HEK293 (cell line): ENCODE data around the gene MYOM1.
A peak's percentile ranks its signal among the peaks of the same experiment; 100 is the strongest.

Source experiments
- BCL11B ChIP-seq: fragments of 450-650 bp; formaldehyde crosslinking; IDR thresholded peaks from 2 replicates; pipeline ENCODE4 v1.5.1; 2016; ENCODE audit warnings: low read depth, missing biosample characterization, missing genetic modification characterization
- FEZF1 ChIP-seq: fragments of 450-650 bp; formaldehyde crosslinking; IDR thresholded peaks from 2 replicates; pipeline ENCODE4 v1.5.1; 2016; ENCODE audit warnings: missing biosample characterization, missing genetic modification characterization
- GFI1B ChIP-seq: fragments of 450-650 bp; formaldehyde crosslinking; IDR thresholded peaks from 2 replicates; pipeline ENCODE4 v1.5.1; 2016; ENCODE audit warnings: missing biosample characterization, missing genetic modification characterization
- HIC1 ChIP-seq: fragments of 450-650 bp; formaldehyde crosslinking; IDR thresholded peaks from 2 replicates; pipeline ENCODE4 v1.5.1; 2016; ENCODE audit warnings: missing biosample characterization, missing genetic modification characterization
- KLF1 ChIP-seq: fragments of 450-650 bp; formaldehyde crosslinking; IDR thresholded peaks from 2 replicates; pipeline ENCODE4 v1.5.1; 2016; ENCODE audit warnings: missing biosample characterization, missing genetic modification characterization
- KLF9 ChIP-seq: fragments of 450-650 bp; formaldehyde crosslinking; IDR thresholded peaks from 2 replicates; pipeline ENCODE4 v1.5.1; 2016; ENCODE audit warnings: missing biosample characterization, missing genetic modification characterization, low read depth
- MEIS1 ChIP-seq: sonication (generic); formaldehyde crosslinking; IDR thresholded peaks from 2 replicates; pipeline ENCODE4 v1.8.1; 2022; ENCODE audit warnings: missing genetic modification reagents, mild to moderate bottlenecking, borderline replicate concordance
- MYNN ChIP-seq: fragments of 450-650 bp; formaldehyde crosslinking; IDR thresholded peaks from 2 replicates; pipeline ENCODE4 v1.5.1; 2016; ENCODE audit warnings: missing biosample characterization, missing genetic modification characterization, borderline replicate concordance
- RBAK ChIP-seq: fragments of 450-650 bp; formaldehyde crosslinking; IDR thresholded peaks from 2 replicates; pipeline ENCODE4 v1.5.1; 2016; ENCODE audit warnings: missing biosample characterization, missing genetic modification characterization
- ZBTB11 ChIP-seq: fragments of 450-650 bp; formaldehyde crosslinking; conservative IDR thresholded peaks from 2 replicates; pipeline ENCODE4 v1.5.1; 2016; ENCODE audit warnings: low read depth, missing biosample characterization, missing genetic modification characterization
- ZEB2 ChIP-seq: fragments of 450-650 bp; formaldehyde crosslinking; IDR thresholded peaks from 2 replicates; pipeline ENCODE4 v1.5.1; 2016; ENCODE audit warnings: missing biosample characterization, missing genetic modification characterization
- ZFP41 ChIP-seq: fragments of 450-650 bp; formaldehyde crosslinking; IDR thresholded peaks from 2 replicates; pipeline ENCODE4 v1.5.1; 2016; ENCODE audit warnings: missing biosample characterization, missing genetic modification characterization, borderline replicate concordance
- ZNF148 ChIP-seq: fragments of 450-650 bp; formaldehyde crosslinking; IDR thresholded peaks from 2 replicates; pipeline ENCODE4 v1.5.0; 2017; ENCODE audit warnings: missing biosample characterization, missing genetic modification characterization, borderline replicate concordance
- ZNF169 ChIP-seq: fragments of 450-650 bp; formaldehyde crosslinking; IDR thresholded peaks from 2 replicates; pipeline ENCODE4 v1.5.1; 2016; ENCODE audit warnings: missing biosample characterization, missing genetic modification characterization
- ZNF202 ChIP-seq: fragments of 450-650 bp; formaldehyde crosslinking; IDR thresholded peaks from 2 replicates; pipeline ENCODE4 v1.5.1; 2016; ENCODE audit warnings: missing biosample characterization, missing genetic modification characterization, borderline replicate concordance
- ZNF211 ChIP-seq: fragments of 450-650 bp; formaldehyde crosslinking; IDR thresholded peaks from 2 replicates; pipeline ENCODE4 v1.5.1; 2016; ENCODE audit warnings: low read depth, missing biosample characterization, missing genetic modification characterization
- ZNF24 ChIP-seq: fragments of 450-650 bp; formaldehyde crosslinking; IDR thresholded peaks from 2 replicates; pipeline ENCODE4 v1.5.1; 2016; ENCODE audit warnings: missing biosample characterization, missing genetic modification characterization
- ZNF354C ChIP-seq: fragments of 450-650 bp; formaldehyde crosslinking; IDR thresholded peaks from 2 replicates; pipeline ENCODE4 v1.5.1; 2016; ENCODE audit warnings: missing biosample characterization, missing genetic modification characterization, low read depth, borderline replicate concordance
- ZNF398 ChIP-seq: fragments of 450-650 bp; formaldehyde crosslinking; IDR thresholded peaks from 2 replicates; pipeline ENCODE4 v1.5.1; 2017; ENCODE audit warnings: missing biosample characterization, missing genetic modification characterization
- ZNF473 ChIP-seq: fragments of 450-650 bp; formaldehyde crosslinking; IDR thresholded peaks from 2 replicates; pipeline ENCODE4 v1.5.1; 2017; ENCODE audit warnings: missing biosample characterization, missing genetic modification characterization
- ZNF621 ChIP-seq: fragments of 450-650 bp; formaldehyde crosslinking; IDR thresholded peaks from 2 replicates; pipeline ENCODE4 v1.5.1; 2017; ENCODE audit warnings: missing biosample characterization, missing genetic modification characterization
- ZNF660 ChIP-seq: fragments of 450-650 bp; IDR thresholded peaks from 2 replicates; pipeline ENCODE4 v1.5.1; 2018; ENCODE audit warnings: missing biosample characterization, mild to moderate bottlenecking, missing genetic modification characterization
- ZNF704 ChIP-seq: fragments of 450-650 bp; formaldehyde crosslinking; IDR thresholded peaks from 2 replicates; pipeline ENCODE4 v1.5.1; 2016; ENCODE audit warnings: missing biosample characterization, missing genetic modification characterization
- ZSCAN4 ChIP-seq: fragments of 450-650 bp; formaldehyde crosslinking; IDR thresholded peaks from 2 replicates; pipeline ENCODE4 v1.5.1; 2017; ENCODE audit warnings: missing biosample characterization, missing genetic modification characterization

Gene MYOM1

GRCh38 chr18:3261373-3262233 is 41.8 kb upstream of the MYOM1 start, which contains the start of gene MYL12B (continued):
- peak; percentile 68; the same call in 1 of the 2 replicates for TF ChIP-seq HIC1 (tag by site-specific recombination)
- no peak for TF ChIP-seq ZNF704 (tag by site-specific recombination)
- no peak for TF ChIP-seq ZNF354C (tag by site-specific recombination)
- TF ChIP-seq ZNF148, result no peak
- TF ChIP-seq MYNN, result no peak
- peak; percentile 81 for TF ChIP-seq KLF9
- 0 out of 2 replicates have a peak, but pooled peaks have one; percentile 27 for TF ChIP-seq ZNF660 (tag by site-specific recombination)
- no peak for TF ChIP-seq ZNF621 (tag by site-specific recombination)
- no peak for TF ChIP-seq ZNF473 (tag by site-specific recombination)
- TF ChIP-seq BCL11B, result peak; percentile 91
- no peak for TF ChIP-seq RBAK (tag by site-specific recombination)
- TF ChIP-seq KLF1 (tag by site-specific recombination), result peak; percentile 86
- TF ChIP-seq ZNF202 (tag by site-specific recombination), result no peak
- TF ChIP-seq GFI1B (tag by site-specific recombination), result no peak
- TF ChIP-seq MEIS1 (CRISPR knock-in tag), result no peak
- TF ChIP-seq ZBTB11 (tag by site-specific recombination), result peak; percentile 96
- no peak for TF ChIP-seq ZFP41 (tag by site-specific recombination)
- TF ChIP-seq FEZF1 (tag by site-specific recombination), result peak; percentile 34; the same call in 1 of the 2 replicates
- TF ChIP-seq ZNF398, result no peak
- peak; percentile 61; the same call in 1 of the 2 replicates for TF ChIP-seq ZEB2
- no peak for TF ChIP-seq ZNF169 (tag by site-specific recombination)
- no peak for TF ChIP-seq ZNF211 (tag by site-specific recombination)
- peak; percentile 81 for TF ChIP-seq ZSCAN4
- TF ChIP-seq ZNF24 (tag by site-specific recombination), result no peak
